ENCODE results near the gene TMOD4.
"Not testable (repeated sequence)": the region's sequence is repeated elsewhere in the genome, so short reads cannot be mapped to it uniquely, and the experiment has no call there.

Gene TMOD4

GRCh38 chr1:151175863-151176262, at the start of gene TMOD4:
Gene TMOD4 (minus strand): TSS chr1:151175981. CDS start chr1:151174875, 1,106 bp downstream.
- DNase-seq (ENCODE audit: low read depth in 2 of 2) = no peak

- DNase-seq (ENCODE audit: low read depth in 2 of 2) = no peak
Observed at GRCh38 chr1:151222130-151222529, 46.3 kb upstream of the TMOD4 start.

GRCh38 chr1:151221616-151222015, 45.8 kb upstream of the TMOD4 start:
- DNase-seq (ENCODE audit: low read depth in 2 of 2) = no peak

GRCh38 chr1:151213560-151213959, 37.8 kb upstream of the TMOD4 start:
- no peak for DNase-seq (ENCODE audit: low read depth in 2 of 2)

GRCh38 chr1:151211972-151212705, 36.4 kb upstream of the TMOD4 start:
- DNase-seq (ENCODE audit: low read depth in 2 of 2) = no peak

GRCh38 chr1:151210830-151211229, 35.0 kb upstream of the TMOD4 start:
- DNase-seq (ENCODE audit: low read depth in 2 of 2) = no peak

GRCh38 chr1:151205381-151205965, 29.7 kb upstream of the TMOD4 start:
- not testable (repeated sequence) for DNase-seq (ENCODE audit: low read depth in 2 of 2)

- no peak for DNase-seq (ENCODE audit: low read depth in 2 of 2)
Observed at GRCh38 chr1:151199873-151200581, 24.2 kb upstream of the TMOD4 start.

GRCh38 chr1:151198254-151199127, 22.7 kb upstream of the TMOD4 start, which contains the start of gene PIP5K1A:
Gene PIP5K1A (plus strand): TSS chr1:151198552. CDS start chr1:151198997, 445 bp downstream.
- peak; percentile 95 to 98 for DNase-seq (ENCODE audit: low read depth in 2 of 2)

- no peak for DNase-seq (ENCODE audit: low read depth in 2 of 2)
Observed at GRCh38 chr1:151197863-151198253, 22.1 kb upstream of the TMOD4 start.

GRCh38 chr1:151196292-151196800, 20.6 kb upstream of the TMOD4 start:
- DNase-seq (ENCODE audit: low read depth in 2 of 2) = peak; percentile 6 to 27

- DNase-seq (ENCODE audit: low read depth in 2 of 2) = not testable (repeated sequence)
Observed at GRCh38 chr1:151194894-151195594, 19.3 kb upstream of the TMOD4 start.

- DNase-seq (ENCODE audit: low read depth in 2 of 2) = no peak
Observed at GRCh38 chr1:151193856-151194255, 18.1 kb upstream of the TMOD4 start.

- DNase-seq (ENCODE audit: low read depth in 2 of 2) = no peak
Observed at GRCh38 chr1:151193304-151193703, 17.5 kb upstream of the TMOD4 start.

- DNase-seq (ENCODE audit: low read depth in 2 of 2) = no peak
Observed at GRCh38 chr1:151192047-151192446, 16.3 kb upstream of the TMOD4 start.

GRCh38 chr1:151189637-151190445, 14.1 kb upstream of the TMOD4 start, which contains the start of gene VPS72:
Gene VPS72 (minus strand): TSS chr1:151190197. CDS start chr1:151190121, 76 bp downstream.
- peak; percentile 54 to 75 for DNase-seq (ENCODE audit: low read depth in 2 of 2)

- not testable (repeated sequence) for DNase-seq (ENCODE audit: low read depth in 2 of 2)
Observed at GRCh38 chr1:151188667-151189066, 12.9 kb upstream of the TMOD4 start.

- no peak for DNase-seq (ENCODE audit: low read depth in 2 of 2)
Observed at GRCh38 chr1:151187205-151187604, 11.4 kb upstream of the TMOD4 start.

GRCh38 chr1:151184211-151184610, 8.4 kb upstream of the TMOD4 start:
- no peak for DNase-seq (ENCODE audit: low read depth in 2 of 2)

GRCh38 chr1:151176514-151177045, 799 bp upstream of the TMOD4 start:
- no peak for DNase-seq (ENCODE audit: low read depth in 2 of 2)
